Vagina (tissue), 2 donors: ENCODE data around the gene ASAP3.

Experiments used
- CTCF ChIP-seq, 3 experiments: fragments of 450-650 bp in 2 of 3; fragments of 200-600 bp in 1 of 3; sonication (generic) in 1 of 3; IDR thresholded peaks; one replicate each; pipeline ENCODE4 v1.5.1; 2017 to 2019; ENCODE audit warnings: antibody characterized with exemption in 3 of 3, mild to moderate bottlenecking in 2 of 3, moderate library complexity in 2 of 3
- POLR2A ChIP-seq, 2 donors: fragments of 450-650 bp; IDR thresholded peaks; one replicate each; pipeline ENCODE4 v1.6.1; 2017; ENCODE audit warnings: antibody characterized with exemption in 2 of 2, mild to moderate bottlenecking in 2 of 2, moderate library complexity in 2 of 2
- POLR2AphosphoS5 ChIP-seq, 2 donors: sonication (generic); formaldehyde crosslinking; IDR thresholded peaks; one replicate each; pipeline ENCODE4 v1.9.0; 2017; ENCODE audit warnings: antibody characterized with exemption in 2 of 2, mild to moderate bottlenecking in 2 of 2, low read depth in 1 of 2; ENCODE audit not compliant: insufficient read depth in 1 of 2

DNA sequence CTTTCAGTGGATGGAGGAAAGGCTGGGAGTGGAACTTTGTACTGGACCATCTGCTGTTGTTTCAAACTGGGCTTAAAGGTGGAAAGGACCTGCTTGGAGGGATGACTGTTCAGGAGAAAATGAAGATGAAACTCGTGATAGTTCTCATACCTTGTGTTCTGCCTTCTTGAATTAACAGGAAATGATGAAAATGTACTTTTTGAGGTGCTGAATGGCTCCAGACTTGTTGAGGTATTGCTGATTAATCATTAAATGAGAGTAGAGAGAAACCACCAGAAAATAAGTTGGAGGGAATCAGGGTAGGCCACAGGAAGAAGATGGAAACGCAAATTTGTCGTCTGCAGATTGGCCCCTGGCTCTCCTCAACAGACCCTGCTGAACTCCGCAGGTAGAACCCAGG is 88.1 kb downstream of the ASAP3 start:
- TF ChIP-seq CTCF (IDR thresholded peaks at IDR 0.05), result no peak
- TF ChIP-seq POLR2A (IDR thresholded peaks at IDR 0.05), result no peak
- TF ChIP-seq POLR2AphosphoS5 (IDR thresholded peaks at IDR 0.05; ENCODE audit: insufficient read depth in 1 of 2, low read depth in 1 of 2), result no peak
